ENCODE results near the gene WNK1.

WNK1 gene

DNA sequence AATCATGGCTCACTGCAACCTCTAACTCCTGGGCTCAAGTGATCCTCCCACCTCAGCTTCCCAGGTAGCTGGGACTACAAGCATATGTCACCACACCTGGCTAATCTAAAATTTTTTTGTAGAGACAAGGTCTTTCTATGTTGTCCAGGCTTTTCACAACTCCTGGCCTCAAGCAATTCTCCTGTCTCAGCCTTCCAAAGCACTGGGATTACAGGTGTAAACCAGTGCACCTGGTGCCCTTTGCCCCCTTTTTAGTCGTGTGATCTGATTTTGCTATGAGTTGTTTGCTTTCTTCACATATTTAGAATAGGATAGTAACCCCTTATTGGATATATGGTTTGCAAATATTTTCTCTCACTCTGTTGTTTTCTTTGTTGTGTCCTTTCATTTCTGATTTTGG, 198.8 kb downstream of the WNK1 start:
- DNase-seq (ENCODE audit: low read depth in 2 of 2): no peak

DNA sequence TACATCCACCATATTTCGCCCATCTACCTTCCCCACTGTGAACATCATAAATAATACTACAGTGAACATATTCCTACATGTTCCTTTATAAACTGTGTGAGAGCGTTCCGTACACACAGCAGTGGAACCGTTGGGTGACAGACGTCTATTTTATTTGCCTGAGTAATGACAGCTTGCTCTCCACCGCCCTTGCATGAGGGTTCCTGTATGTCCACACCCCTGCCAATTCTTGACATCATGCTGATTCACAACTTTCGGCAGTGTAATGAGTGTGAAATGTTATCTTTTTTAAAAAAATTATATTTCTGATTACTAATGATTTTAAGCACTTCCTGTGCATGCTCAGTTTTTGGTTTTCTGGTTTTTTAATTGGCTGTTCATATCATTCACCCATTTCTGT, 201.4 kb downstream of the WNK1 start:
- no peak for DNase-seq (ENCODE audit: low read depth in 2 of 2)

DNA sequence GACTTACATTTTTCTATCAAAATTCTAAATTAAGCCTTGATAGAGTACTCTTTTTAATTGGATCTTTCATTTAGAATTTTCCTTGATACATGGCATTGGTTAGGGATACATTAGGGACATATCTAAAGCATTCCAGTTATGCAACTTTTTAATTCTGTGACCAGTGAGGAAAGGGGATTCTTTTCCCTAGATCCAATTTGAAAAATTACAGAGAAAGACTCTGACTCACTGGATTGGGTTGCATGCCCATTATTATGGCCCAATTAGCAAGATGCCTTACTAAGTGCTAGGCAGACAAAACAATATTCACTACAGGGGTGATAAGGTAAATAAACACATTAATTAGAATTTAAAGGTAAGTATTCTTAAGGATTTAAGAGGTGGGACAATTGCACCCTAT, 202.4 kb downstream of the WNK1 start:
- DNase-seq (ENCODE audit: low read depth in 2 of 2): no peak

DNA sequence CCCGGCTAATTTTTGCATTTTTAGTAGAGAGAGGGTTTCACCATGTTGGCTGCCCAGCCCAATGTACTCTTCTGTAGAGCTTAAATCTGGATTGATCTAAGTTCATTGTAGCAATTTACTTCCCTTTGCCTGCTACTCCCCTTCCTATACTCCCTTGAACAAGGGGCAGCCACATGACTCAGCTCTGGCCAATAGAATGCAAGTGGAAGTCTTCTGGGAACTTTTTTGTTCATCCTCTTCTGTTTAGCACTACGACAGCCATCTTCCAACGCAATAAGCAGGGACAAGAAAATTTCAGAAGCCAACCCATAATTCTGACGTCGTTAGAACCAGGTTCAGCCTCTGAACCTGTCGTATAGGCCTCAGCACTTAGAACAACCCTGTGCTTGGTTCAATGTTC, 203.6 kb downstream of the WNK1 start:
- DNase-seq (ENCODE audit: low read depth in 2 of 2): no peak

DNA sequence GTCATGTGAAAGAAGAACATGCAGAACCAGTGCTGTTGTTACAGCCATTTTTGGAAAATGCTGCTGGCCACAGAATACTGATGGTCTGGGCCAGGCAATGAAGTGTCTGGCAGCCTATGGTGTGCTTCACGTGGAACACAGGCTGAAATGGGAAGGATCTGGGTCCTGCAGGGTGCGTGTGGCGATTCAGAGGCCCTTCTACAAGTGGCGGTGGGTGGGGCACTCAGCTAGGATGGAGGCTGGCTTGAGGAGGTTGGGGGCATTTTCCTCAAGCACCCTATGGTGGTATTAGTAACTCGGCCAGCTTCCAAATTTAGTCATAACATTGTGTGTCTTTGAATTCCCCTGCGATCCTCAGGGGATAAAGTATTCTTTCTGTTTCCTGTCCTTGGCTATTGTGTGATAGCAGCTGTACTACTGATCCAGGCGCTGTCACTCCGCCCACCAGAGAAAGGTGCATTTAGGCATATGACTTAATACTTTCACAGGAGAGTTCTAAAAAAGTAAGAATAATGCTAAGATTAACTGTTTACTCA, 206.3 kb downstream of the WNK1 start:
- DNase-seq (ENCODE audit: low read depth in 2 of 2): no peak

All from stimulated activated CD8-positive, alpha-beta memory T cell treated with anti-CD3 and anti-CD28 coated beads, Interleukin-15, amount 100 ng/mL, for 4 hours (primary cell).